HEK293 (cell line): Measurements from ENCODE around the gene KCTD21.

ENCODE experiments used
- GLIS1 ChIP-seq: fragments of 450-650 bp; formaldehyde crosslinking; IDR thresholded peaks from 2 replicates; pipeline ENCODE4 v1.5.1; 2016; ENCODE audit warnings: missing biosample characterization, missing genetic modification characterization
- ZNF140 ChIP-seq: fragments of 450-650 bp; formaldehyde crosslinking; IDR thresholded peaks from 2 replicates; pipeline ENCODE4 v1.5.1; 2016; ENCODE audit warnings: missing biosample characterization, missing genetic modification characterization
- TF ChIP-seq, protein P1 (sequence below): fragments of 450-650 bp; formaldehyde crosslinking; IDR thresholded peaks from 2 replicates; pipeline ENCODE4 v1.5.1; 2016; ENCODE audit warnings: missing biosample characterization, missing genetic modification characterization
- TF ChIP-seq, protein P2 (sequence below): fragments of 450-650 bp; formaldehyde crosslinking; IDR thresholded peaks from 2 replicates; pipeline ENCODE4 v1.5.1; 2016; ENCODE audit warnings: missing biosample characterization, missing genetic modification characterization
- TF ChIP-seq, protein P3 (sequence below): fragments of 450-650 bp; formaldehyde crosslinking; IDR thresholded peaks from 2 replicates; pipeline ENCODE4 v1.5.1; 2017; ENCODE audit warnings: missing biosample characterization, missing genetic modification characterization

DNA sequence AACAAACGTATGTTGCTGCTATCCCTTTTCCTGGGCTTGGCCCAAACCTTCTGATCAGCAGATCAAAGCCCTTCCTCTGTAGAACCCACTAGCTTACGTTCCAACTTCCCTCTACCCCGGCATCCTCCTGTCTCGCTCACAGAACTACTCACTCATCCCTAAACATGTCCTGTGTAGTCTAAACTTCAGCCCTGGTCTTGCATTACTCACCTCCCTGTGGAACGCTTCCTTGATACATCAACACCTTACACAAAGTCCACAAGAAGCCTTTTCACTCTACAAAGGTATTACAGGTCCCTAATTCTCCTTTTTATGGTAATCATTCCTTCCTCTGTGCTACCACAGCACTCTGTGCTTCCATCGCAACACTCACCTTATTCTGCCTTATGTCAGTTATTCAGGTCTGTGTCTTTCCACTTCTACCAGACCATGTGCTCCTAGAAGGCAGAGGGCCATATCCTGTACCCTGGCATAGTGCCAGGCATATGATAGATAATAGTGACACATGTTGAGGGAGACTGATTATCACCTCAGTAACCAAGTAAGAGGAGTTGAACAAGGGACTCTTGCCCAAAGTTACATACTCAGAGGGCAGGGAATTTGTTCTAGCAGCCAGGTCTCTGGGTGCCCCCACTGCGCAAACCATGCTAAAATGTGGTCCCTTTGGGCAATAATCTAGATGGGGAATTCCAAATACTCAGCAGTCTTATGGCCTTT is 41.9 kb upstream of the KCTD21 start:
- TF ChIP-seq, protein P1, sequence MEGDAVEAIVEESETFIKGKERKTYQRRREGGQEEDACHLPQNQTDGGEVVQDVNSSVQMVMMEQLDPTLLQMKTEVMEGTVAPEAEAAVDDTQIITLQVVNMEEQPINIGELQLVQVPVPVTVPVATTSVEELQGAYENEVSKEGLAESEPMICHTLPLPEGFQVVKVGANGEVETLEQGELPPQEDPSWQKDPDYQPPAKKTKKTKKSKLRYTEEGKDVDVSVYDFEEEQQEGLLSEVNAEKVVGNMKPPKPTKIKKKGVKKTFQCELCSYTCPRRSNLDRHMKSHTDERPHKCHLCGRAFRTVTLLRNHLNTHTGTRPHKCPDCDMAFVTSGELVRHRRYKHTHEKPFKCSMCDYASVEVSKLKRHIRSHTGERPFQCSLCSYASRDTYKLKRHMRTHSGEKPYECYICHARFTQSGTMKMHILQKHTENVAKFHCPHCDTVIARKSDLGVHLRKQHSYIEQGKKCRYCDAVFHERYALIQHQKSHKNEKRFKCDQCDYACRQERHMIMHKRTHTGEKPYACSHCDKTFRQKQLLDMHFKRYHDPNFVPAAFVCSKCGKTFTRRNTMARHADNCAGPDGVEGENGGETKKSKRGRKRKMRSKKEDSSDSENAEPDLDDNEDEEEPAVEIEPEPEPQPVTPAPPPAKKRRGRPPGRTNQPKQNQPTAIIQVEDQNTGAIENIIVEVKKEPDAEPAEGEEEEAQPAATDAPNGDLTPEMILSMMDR, result no peak
- no peak for TF ChIP-seq ZNF140 (tag by site-specific recombination)
- TF ChIP-seq GLIS1 (tag by site-specific recombination), result no peak
- TF ChIP-seq, protein P2, sequence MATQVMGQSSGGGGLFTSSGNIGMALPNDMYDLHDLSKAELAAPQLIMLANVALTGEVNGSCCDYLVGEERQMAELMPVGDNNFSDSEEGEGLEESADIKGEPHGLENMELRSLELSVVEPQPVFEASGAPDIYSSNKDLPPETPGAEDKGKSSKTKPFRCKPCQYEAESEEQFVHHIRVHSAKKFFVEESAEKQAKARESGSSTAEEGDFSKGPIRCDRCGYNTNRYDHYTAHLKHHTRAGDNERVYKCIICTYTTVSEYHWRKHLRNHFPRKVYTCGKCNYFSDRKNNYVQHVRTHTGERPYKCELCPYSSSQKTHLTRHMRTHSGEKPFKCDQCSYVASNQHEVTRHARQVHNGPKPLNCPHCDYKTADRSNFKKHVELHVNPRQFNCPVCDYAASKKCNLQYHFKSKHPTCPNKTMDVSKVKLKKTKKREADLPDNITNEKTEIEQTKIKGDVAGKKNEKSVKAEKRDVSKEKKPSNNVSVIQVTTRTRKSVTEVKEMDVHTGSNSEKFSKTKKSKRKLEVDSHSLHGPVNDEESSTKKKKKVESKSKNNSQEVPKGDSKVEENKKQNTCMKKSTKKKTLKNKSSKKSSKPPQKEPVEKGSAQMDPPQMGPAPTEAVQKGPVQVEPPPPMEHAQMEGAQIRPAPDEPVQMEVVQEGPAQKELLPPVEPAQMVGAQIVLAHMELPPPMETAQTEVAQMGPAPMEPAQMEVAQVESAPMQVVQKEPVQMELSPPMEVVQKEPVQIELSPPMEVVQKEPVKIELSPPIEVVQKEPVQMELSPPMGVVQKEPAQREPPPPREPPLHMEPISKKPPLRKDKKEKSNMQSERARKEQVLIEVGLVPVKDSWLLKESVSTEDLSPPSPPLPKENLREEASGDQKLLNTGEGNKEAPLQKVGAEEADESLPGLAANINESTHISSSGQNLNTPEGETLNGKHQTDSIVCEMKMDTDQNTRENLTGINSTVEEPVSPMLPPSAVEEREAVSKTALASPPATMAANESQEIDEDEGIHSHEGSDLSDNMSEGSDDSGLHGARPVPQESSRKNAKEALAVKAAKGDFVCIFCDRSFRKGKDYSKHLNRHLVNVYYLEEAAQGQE (tag by site-specific recombination), result no peak
- TF ChIP-seq, protein P3, sequence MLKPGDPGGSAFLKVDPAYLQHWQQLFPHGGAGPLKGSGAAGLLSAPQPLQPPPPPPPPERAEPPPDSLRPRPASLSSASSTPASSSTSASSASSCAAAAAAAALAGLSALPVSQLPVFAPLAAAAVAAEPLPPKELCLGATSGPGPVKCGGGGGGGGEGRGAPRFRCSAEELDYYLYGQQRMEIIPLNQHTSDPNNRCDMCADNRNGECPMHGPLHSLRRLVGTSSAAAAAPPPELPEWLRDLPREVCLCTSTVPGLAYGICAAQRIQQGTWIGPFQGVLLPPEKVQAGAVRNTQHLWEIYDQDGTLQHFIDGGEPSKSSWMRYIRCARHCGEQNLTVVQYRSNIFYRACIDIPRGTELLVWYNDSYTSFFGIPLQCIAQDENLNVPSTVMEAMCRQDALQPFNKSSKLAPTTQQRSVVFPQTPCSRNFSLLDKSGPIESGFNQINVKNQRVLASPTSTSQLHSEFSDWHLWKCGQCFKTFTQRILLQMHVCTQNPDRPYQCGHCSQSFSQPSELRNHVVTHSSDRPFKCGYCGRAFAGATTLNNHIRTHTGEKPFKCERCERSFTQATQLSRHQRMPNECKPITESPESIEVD (tag by site-specific recombination), result no peak
